GM19452 (cell line): Measurements from ENCODE around the gene R3HDM2.

Experiments
- ATAC-seq: cut with Tn5 transposase; IDR thresholded peaks from one replicate; pipeline ENCODE4 v1.9.1; 2021; ENCODE audit not compliant: unreplicated experiment

The R3HDM2 gene

GRCh38 chr12:57242691-57243454, 188.0 kb downstream of the R3HDM2 start:
- peak; percentile 42 for ATAC-seq

DNA sequence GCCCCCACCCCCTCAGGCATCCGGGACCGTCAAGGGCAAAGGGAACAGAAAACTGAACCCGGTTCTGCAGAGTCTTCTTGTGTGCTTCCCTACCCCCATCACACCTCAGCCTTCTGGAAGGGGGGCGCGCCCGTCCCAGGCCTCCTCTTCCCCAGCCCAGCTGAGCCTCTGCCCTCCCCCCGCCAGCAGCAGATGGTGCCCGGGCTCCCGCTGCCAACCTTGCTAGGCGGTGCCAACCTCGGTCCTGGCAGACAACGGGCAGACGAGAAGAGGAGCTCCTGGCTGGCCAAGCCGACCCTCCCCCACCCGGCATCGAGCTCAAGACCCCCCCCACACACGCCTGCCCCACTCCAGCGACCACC, 188.5 kb downstream of the R3HDM2 start:
- ATAC-seq: no peak

- no peak for ATAC-seq
Observed at GRCh38 chr12:57241402-57242310, 189.2 kb downstream of the R3HDM2 start.

DNA sequence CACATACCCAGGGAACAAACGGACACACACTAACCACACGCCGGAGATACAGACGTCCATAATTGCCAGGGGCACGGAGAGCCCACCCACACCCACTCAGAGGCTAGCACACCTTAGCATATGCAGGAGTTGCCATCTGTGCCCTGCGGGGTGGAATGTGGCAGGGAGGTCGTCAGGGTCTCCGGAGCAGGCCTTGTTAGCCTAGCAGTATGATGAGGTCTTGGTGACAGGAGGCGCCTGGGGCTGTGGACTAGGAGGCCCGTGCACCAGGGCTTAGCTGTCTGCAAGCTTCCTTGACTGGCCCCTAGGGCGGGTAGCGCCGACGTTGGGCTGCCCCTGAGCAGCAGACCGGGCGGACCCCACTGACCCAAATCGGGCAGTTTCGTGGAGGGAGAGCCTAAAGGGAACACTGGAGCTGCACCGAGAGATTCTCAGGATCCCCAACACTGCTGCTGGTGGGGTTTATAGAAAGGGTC, 189.9 kb downstream of the R3HDM2 start:
- no peak for ATAC-seq

DNA sequence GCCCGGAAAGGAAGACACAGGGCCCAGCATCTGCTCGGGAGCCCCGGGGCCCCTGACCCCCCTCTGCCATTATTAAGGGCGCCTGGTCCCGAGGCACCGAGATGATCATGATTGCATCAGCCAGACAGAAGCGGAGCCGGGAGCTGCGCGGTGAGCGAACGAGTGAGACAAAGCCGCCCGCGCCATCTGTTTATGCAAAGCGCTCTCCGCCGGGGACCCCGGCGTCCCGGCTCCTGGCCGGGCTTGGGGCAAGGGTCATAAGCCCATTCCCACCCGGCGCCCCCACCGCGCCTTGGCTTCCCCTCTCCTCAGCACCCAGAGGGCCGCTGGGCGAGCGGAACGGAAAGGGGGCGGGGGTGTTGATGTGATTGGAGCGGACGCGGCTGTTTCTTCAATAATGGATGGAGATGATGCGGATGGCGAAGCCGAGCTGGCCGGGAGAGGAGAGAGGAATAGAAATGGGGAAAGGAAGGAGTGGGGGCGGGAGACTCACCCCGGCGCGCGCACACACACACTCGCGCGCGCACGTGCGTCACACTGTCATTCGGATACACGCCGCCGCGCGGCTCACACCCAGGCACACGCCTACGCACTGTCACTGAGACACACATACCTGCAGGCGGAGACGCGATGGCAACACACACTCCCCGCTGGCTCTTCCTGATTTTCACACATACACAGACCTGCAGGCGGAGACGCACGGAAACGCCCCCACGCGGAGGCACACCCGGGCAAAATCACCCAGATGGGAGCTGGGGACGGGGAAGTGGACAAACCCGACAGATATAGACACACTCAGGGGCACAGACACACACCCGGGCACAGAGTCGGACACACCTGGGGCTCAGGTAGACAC, 190.5 kb downstream of the R3HDM2 start:
- ATAC-seq: no peak

DNA sequence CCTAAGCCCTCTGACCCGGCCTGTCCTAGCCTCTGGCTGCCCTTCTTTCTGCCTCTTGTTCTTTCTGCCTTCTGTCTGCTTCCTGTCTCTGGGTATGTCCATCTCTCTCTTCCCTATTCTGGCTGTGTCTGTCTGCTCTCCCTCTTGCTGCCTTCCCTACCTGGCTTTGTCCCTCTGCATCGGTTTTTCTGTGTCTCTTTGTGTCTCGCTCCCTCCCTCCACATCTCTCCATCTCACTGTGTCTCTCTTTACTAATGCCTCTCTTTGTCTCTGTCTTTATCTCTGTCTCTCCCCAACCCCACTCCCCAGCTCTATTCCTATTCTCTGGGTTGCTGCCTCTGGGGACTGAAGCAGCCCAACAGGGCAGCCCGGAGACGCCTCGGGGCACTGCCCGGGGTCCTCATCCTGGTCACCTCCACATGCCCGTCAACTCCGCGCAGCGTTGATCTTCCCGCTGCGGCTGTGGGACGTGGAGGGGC, 191.2 kb downstream of the R3HDM2 start:
- no peak for ATAC-seq

DNA sequence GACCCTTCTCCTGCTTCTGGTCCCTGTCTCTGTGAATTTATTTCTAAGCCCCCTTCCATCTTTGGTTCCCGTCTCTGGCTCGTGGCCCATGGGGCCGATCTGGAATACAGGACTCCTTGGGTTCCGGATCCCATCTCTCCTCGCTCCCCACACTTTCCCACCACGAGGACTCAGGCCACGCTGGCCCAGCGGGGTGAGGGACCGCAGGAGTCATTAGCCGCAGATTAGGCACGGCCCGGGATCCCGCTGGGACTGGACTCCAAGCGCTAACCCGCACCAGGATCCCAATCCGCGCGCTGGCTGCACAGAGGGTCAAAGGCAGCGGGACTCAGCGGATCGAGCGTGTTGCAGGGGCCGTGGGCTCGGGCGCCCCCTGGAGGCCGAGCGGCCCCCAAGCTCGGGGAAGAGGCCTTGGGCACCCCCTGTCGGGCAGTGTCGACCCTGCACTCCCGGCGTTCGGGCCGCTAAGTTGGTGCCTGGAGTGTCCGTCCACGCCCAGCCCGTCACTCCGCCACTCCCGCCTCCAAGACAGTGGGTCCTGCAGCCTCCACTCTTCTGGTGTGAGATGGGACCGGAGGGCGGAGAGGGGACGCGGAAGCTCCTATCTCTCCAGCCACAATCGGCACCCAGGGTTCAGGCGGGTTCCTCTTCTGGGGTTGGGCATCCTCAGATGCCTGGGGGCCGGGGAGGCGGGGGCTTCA, 191.8 kb downstream of the R3HDM2 start:
- ATAC-seq: peak; percentile 57

DNA sequence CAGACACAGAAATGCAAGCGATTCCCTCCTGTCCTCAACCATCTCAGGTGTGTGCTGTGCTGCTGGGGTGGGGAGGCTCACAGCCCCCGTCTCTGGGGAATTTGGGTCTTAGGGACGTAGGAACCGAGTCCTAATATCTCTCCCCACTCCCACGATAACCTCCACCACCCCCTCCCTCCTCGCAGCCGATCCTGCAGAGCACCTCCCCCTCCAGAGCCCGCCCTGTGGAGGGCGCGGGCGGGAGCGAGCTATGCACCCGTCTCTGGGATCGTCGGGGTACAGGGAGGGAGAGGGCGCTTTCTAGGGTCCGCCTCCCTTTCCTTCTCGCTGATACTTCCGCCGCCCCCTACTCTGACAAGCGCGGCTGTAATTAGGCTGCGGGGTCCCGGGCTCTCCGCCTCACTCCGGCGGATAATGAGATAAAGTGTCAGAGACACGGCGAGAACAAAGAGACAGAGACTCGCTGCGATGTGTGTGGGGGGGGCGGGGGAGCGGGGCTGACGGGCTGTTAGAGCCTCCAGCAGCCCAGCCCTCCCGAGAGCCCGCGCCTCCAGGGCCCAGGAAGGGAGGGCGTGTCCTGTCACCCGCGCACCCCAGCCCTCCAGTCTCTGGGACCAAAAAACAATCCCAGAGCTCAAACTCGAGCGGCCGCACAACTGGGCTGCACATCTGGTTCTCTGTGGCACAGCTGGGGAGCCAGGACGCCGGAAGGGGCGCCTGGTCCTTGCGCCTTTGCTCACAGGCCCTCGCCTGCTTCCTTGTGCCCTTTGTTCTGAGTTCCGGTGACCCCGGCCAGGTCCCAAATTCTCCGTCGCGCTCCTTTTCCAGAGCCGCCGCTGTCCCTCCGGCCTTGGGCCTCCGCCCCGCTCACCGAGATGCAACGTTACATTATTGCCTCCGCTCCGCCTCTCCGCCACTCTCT, 192.7 kb downstream of the R3HDM2 start:
- no peak for ATAC-seq

GRCh38 chr12:57237596-57237931, 193.3 kb downstream of the R3HDM2 start:
- ATAC-seq: no peak

- no peak for ATAC-seq
Observed at GRCh38 chr12:57236925-57237595, 193.8 kb downstream of the R3HDM2 start.

GRCh38 chr12:57236201-57236924, 194.5 kb downstream of the R3HDM2 start:
- ATAC-seq: no peak

DNA sequence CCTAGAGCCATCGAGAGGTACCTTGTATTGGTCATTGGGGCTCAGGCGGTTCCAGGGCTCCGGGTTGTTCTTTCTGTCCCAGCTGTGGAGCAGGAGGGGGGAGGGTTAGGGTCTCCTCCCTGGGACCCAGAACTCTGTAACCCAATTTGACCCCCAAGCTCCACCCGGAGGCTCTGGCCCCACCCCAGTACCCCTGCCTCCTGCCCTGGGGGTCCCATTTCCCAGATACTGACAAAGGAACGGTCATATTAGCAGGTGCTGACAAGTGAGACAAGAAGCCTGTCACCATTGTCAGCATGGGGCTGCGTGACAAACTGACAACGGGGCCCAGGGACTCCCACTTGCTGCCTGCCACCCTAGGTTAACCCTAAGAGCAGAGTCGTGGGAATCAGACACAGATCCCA, 195.1 kb downstream of the R3HDM2 start:
- no peak for ATAC-seq

DNA sequence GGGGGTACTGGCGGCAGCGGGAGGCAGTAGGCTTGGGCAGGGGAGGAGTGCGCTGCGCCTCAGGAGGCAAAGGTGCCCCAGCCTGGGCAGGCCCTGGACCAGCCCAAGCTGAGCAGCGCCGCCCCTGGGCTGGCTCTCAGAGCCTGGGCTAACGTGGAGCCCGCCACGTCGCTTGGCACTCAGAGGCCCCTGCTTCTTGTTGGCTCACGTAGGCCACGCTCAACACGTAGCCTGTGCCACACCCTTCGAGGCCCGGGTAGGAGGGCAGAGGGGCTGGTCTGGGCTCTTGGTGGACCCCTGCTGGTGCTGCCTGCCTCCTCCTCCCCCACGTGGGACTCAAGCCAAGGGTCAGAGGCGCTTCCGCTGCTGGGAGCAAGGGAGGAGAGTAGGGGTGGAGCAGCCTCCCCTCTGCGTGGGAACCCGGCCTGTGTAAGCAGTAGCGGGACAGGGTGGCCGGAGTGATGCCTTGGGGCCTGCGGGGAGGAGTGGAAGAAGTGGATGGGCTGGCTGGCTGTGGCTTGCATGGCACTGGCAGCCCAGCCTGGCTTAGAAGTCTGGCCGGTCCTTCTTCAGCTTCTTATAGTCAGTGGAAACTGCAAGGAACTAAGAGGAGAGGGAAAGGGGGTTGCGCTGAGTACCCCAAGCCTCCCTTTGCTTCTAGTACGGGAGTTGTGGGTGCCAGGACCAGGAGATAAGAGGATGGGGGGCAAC, 195.7 kb downstream of the R3HDM2 start:
- ATAC-seq: no peak

DNA sequence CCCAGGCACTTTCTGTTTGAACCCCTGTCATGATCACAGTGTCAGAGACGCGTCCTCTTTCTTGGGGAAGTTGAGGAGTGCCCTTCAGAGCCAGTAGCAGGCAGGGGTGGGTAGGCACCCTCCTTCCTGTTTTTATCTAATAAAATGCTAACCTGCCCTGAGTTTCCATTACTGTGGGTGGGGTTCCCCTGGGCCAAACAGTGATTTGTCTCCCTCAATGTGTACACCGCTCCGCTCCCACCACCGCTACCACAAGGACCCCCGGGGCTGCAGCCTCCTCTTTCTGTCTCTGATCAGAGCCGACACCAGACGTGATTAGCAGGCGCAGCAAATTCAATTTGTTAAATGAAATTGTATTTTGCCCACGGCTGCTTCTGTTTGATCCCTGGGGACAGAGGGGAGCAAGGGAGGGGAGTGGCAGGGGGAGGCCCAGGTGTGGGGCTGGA, 196.2 kb downstream of the R3HDM2 start:
- ATAC-seq: no peak

GRCh38 chr12:57234233-57234570, 196.6 kb downstream of the R3HDM2 start:
- no peak for ATAC-seq

- no peak for ATAC-seq
Observed at GRCh38 chr12:57233357-57234232, 197.2 kb downstream of the R3HDM2 start.
